Smooth muscle cell (in vitro differentiated cells): ENCODE data around the gene SPOP. TPM values are rescaled to one million over a fixed set of nuclear protein-coding genes. Genes with fewer than 3 reads are reported as not detected.

Experiments
- DNase-seq: peaks from one replicate; lab custom pipeline; 2025; ENCODE audit not compliant: unreplicated experiment; lab: John Stamatoyannopoulos, UW
- H2AFZ ChIP-seq: fragments of 200-600 bp; sonication (generic); 2 replicates; pipeline ENCODE4 v1.6.0; 2016; ENCODE audit warnings: antibody characterized with exemption, low read depth, mild to moderate bottlenecking
- H3F3A ChIP-seq: fragments of 200-600 bp; sonication (generic); 2 replicates; pipeline ENCODE4 v1.6.0; 2017; ENCODE audit warnings: antibody characterized with exemption, low read depth
- H3K27ac ChIP-seq: fragments of 200-600 bp; sonication (generic); 2 replicates; pipeline ENCODE4 v1.5.1; 2016; ENCODE audit warnings: low read depth, mild to moderate bottlenecking
- H3K27me3 ChIP-seq: fragments of 200-600 bp; sonication (generic); 2 replicates; pipeline ENCODE4 v1.6.1; 2016; ENCODE audit warnings: low read depth, mild to moderate bottlenecking
- H3K36me3 ChIP-seq: fragments of 200-600 bp; sonication (generic); 2 replicates; pipeline ENCODE4 v1.5.1; 2016; ENCODE audit warnings: low read depth
- H3K4me1 ChIP-seq: fragments of 200-600 bp; sonication (generic); 2 replicates; pipeline ENCODE4 v1.5.1; 2016; ENCODE audit warnings: low read depth
- H3K4me2 ChIP-seq: fragments of 200-600 bp; sonication (generic); 2 replicates; pipeline ENCODE4 v1.6.0; 2016; ENCODE audit warnings: mild to moderate bottlenecking
- H3K4me3 ChIP-seq: fragments of 200-600 bp; sonication (generic); 2 replicates; pipeline ENCODE4 v1.5.1; 2016; ENCODE audit warnings: mild to moderate bottlenecking
- H3K79me2 ChIP-seq: fragments of 200-600 bp; sonication (generic); 2 replicates; pipeline ENCODE4 v1.6.0; 2016; ENCODE audit warnings: low read depth, mild to moderate bottlenecking
- H3K9ac ChIP-seq: fragments of 200-600 bp; sonication (generic); 2 replicates; pipeline ENCODE4 v1.6.0; 2016; ENCODE audit warnings: low read depth
- H3K9me3 ChIP-seq: fragments of 200-600 bp; sonication (generic); replicated peaks from 2 replicates; pipeline ENCODE4 v1.5.1; 2016; ENCODE audit warnings: low read depth
- H4K20me1 ChIP-seq: fragments of 200-600 bp; sonication (generic); 2 replicates; pipeline ENCODE4 v1.6.0; 2016; ENCODE audit warnings: low read depth
- WGBS: methylation state at CpG from one replicate; pipeline ENCODE4 v1.1.7; 2016; ENCODE audit warnings: low lambda C conversion rate; 5-methylcytosine and 5-hydroxymethylcytosine counted together
- polyA plus RNA-seq: library from polyadenylated mRNA; unstranded; fragments of >200 nt; fragmentation: Nextera tagmentation; extraction: Ambion mirVana; gene quantifications from 2 replicates; pipeline ENCODE4 v1.2.1, GENCODE V29; 2016
- total RNA-seq: library from RNA; depleted of rRNA; stranded (reverse); fragments of >200 nt; gene quantifications from 2 replicates; pipeline ENCODE4 v1.2.3, GENCODE V29; 2014
- TF ChIP-seq, protein P1 (sequence below): fragments of 200-600 bp; sonication (generic); IDR thresholded peaks from 2 replicates; pipeline ENCODE4 v1.5.1; 2017; ENCODE audit warnings: borderline replicate concordance, mild to moderate bottlenecking, antibody characterized with exemption; ENCODE audit not compliant: insufficient read depth, poor library complexity, severe bottlenecking

The SPOP gene
- total and polyA plus RNA-seq, 2 experiments from 2014 or later, result 55.0 to 69.8 TPM

DNA sequence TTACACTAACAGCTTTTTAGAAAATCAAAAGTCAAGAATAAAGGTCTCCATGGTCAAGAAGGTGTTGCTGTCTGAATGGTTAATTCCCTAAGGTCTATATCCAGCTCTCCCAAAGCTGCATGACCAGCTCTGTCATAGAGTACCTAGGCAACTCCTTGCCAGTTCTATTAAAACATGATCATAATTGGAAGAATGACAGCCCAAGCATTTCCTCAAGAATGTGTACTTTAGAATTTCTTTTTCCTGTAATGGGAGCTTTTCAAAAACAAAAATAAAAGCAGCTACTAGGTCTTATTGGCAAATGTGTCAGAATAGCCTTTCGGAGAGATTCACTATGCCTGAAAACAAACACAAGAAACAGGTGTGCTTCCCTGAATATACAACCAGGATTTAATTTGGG is 7.9 kb downstream of the SPOP start:
- peaks cover 96% of the 10 kb centered on the region for H3K79me2 ChIP-seq
- H3K27ac ChIP-seq, result no peak overlapping the region
- H3K4me3 ChIP-seq, result no peak overlapping the region
- no peak overlapping the region for H3K4me2 ChIP-seq
- H4K20me1 ChIP-seq, result peaks cover 84% of the 10 kb centered on the region
- no peaks in the 10 kb centered on the region for H3K4me1 ChIP-seq
- no peaks in the 10 kb centered on the region for H3K36me3 ChIP-seq
- no peaks in the 10 kb centered on the region for H3K27me3 ChIP-seq
- H2AFZ ChIP-seq, result no peak overlapping the region
- TF ChIP-seq, protein P1, sequence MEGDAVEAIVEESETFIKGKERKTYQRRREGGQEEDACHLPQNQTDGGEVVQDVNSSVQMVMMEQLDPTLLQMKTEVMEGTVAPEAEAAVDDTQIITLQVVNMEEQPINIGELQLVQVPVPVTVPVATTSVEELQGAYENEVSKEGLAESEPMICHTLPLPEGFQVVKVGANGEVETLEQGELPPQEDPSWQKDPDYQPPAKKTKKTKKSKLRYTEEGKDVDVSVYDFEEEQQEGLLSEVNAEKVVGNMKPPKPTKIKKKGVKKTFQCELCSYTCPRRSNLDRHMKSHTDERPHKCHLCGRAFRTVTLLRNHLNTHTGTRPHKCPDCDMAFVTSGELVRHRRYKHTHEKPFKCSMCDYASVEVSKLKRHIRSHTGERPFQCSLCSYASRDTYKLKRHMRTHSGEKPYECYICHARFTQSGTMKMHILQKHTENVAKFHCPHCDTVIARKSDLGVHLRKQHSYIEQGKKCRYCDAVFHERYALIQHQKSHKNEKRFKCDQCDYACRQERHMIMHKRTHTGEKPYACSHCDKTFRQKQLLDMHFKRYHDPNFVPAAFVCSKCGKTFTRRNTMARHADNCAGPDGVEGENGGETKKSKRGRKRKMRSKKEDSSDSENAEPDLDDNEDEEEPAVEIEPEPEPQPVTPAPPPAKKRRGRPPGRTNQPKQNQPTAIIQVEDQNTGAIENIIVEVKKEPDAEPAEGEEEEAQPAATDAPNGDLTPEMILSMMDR, result no peak
- WGBS, result 100% methylated on average over 1 of the region's 1 CpG
- no peaks in the 10 kb centered on the region for H3K9me3 ChIP-seq
- H3K9ac ChIP-seq, result no peak overlapping the region
- H3F3A ChIP-seq, result peaks cover 4% of the 10 kb centered on the region
- no peak for DNase-seq

DNA sequence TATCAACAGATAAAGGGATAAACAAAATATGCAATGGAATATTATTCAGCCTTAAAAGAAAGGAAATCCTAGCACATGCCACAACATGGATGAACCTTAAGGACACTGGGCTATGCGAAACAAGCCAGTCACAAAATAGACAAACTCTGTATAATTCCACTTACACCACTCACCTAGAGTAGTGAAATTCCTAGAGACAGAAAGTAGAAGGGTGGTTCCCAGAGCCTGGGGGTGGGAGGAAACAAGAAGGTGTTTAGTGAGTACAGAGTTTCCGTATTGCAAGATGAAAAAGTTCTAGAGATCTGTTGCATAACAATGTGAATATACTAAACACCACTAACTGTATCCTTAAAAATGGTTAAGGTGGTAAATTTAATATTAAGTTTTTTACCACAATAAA is 10.0 kb downstream of the SPOP start:
- Histone ChIP-seq H3K9ac (no peak overlapping the region), H3K9me3 (no peaks in the 10 kb centered on the region), H2AFZ (no peak overlapping the region), H4K20me1 (peaks cover 86% of the 10 kb centered on the region), H3K79me2 (peaks cover 96% of the 10 kb centered on the region), H3K4me2 (no peak overlapping the region), H3K27ac (no peak overlapping the region), H3K27me3 (no peaks in the 10 kb centered on the region), H3K4me1 (no peaks in the 10 kb centered on the region), H3K36me3 (no peaks in the 10 kb centered on the region), H3F3A (peaks cover 4% of the 10 kb centered on the region), H3K4me3 (no peak overlapping the region)
- TF ChIP-seq, protein P1, result no peak
- no peak for DNase-seq
- 89% methylated on average over 2 of the region's 2 CpGs for WGBS

DNA sequence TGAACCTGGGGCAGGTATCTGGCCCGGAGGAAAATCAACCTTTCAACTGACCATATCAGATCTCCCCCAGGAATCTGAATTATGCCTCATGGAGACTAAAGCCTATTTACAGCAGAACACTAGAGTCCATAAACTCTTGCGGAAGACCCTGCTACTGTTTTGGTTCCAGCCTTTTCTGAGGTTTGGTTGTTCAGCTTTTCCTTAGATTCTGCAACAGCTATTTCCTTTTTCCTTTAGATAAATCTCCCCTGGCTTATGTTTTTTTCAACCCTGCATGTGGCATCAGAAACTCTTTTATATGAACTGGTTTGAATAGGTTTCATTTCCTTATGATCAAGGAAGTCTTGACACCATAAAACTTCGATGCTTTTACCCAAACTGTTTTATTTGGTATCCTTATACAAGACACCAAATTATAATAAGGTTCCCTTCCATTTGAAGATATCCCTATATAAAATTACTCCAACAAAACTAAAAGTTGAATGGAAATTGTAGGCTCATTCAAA is 13.1 kb downstream of the SPOP start:
- peaks cover 95% of the 10 kb centered on the region for H3K79me2 ChIP-seq
- DNase-seq, result no peak
- H2AFZ ChIP-seq, result no peak overlapping the region
- H3K9me3 ChIP-seq, result no peaks in the 10 kb centered on the region
- H3K27ac ChIP-seq, result no peak overlapping the region
- H3K9ac ChIP-seq, result no peak overlapping the region
- no peaks in the 10 kb centered on the region for H3F3A ChIP-seq
- no peaks in the 10 kb centered on the region for H3K27me3 ChIP-seq
- H3K4me2 ChIP-seq, result no peak overlapping the region
- 92% methylated on average over 3 of the region's 3 CpGs for WGBS
- no peaks in the 10 kb centered on the region for H3K36me3 ChIP-seq
- H4K20me1 ChIP-seq, result peaks cover 86% of the 10 kb centered on the region
- H3K4me1 ChIP-seq, result no peaks in the 10 kb centered on the region
- TF ChIP-seq, protein P1, result no peak
- no peak overlapping the region for H3K4me3 ChIP-seq

DNA sequence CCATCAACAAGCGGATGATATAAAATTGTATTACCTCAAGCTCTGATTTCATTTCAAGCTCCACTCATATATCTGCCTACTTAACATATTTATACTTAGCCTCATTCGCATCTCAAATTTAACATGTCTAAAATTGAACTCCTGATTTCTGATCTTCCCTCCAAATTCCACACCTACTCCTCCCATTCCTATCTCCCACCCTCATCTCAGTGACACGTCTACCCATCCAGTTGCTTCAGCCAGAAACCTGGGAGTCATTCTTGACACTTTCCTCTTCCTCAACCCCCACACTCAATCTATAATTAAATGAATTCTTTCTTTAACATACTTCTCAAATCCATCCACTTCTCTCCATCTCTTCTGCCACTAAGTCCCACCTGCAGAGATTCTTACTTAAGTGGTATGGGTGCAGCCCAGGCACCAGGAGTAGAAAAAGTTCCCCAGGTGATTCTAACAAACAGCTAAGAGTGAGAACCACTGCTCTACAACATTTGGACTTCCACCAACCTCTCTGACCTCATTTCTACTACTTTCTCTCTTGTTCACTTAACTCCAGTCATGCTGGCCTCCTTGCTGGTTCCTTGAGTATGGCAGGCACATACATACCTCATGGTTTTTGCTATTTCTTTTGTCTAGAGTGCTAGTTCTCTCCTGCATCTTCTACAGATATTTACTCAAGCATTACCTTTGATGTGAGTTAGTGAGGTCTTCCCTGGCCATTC is 18.1 kb downstream of the SPOP start:
- Histone ChIP-seq H3K4me3 (no peak overlapping the region), H3F3A (no peaks in the 10 kb centered on the region)
- no peak for DNase-seq

More for the DNA sequence above, 18.1 kb downstream of the SPOP start:
- no peak overlapping the region for H3K27ac ChIP-seq
- no peak overlapping the region for H3K4me2 ChIP-seq
- TF ChIP-seq, protein P1, result no peak
- H2AFZ ChIP-seq, result no peak overlapping the region
- no peaks in the 10 kb centered on the region for H3K36me3 ChIP-seq
- no peak overlapping the region for H3K9ac ChIP-seq
- no peaks in the 10 kb centered on the region for H3K27me3 ChIP-seq
- H3K9me3 ChIP-seq, result no peaks in the 10 kb centered on the region
- peaks cover 98% of the 10 kb centered on the region for H3K79me2 ChIP-seq
- H4K20me1 ChIP-seq, result peaks cover 95% of the 10 kb centered on the region
- H3K4me1 ChIP-seq, result no peaks in the 10 kb centered on the region
- WGBS, result 90% methylated on average over 3 of the region's 3 CpGs
